A673 (cell line): Measurements from ENCODE around the gene CYSRT1. TPM values are rescaled to one million over a fixed set of nuclear protein-coding genes. Genes with fewer than 3 reads are reported as not detected.

ENCODE experiments used
- BruUV-seq: library from RNA; stranded (reverse); fragments of 400-500 nt; replicated peaks from 2 replicates; lab custom pipeline; 2021; lab: Mats Ljungman, UMichigan
- CTCF ChIA-PET: fragments of 300-600 bp; sonication (Branson Sonifier 250); formaldehyde crosslinking; loops from one replicate; lab custom pipeline; 2022; ENCODE audit warnings: antibody characterized with exemption; lab: Charles Lee
- POLR2A ChIA-PET: fragments of 300-600 bp; sonication (Branson Sonifier 250); formaldehyde crosslinking; loops from one replicate; lab custom pipeline; 2022; ENCODE audit warnings: antibody characterized with exemption; ENCODE audit not compliant: low non-redundant PET; lab: Charles Lee
- DNase-seq: peaks from one replicate; pipeline ENCODE4 v3.0.0-alpha.2; 2015; ENCODE audit warnings: low spot score
- H3K27ac ChIP-seq: fragments of 200-600 bp; sonication (generic); 2 replicates; pipeline ENCODE4 v1.5.1; 2016; ENCODE audit warnings: mixed run types, low read depth, mild to moderate bottlenecking, mixed read lengths, antibody characterized with exemption, low read length; ENCODE audit not compliant: poor library complexity, severe bottlenecking
- H3K27me3 ChIP-seq: fragments of 200-600 bp; sonication (generic); replicated peaks from 2 replicates; pipeline ENCODE4 v1.6.1; 2017; ENCODE audit warnings: mixed run types, low read depth, mild to moderate bottlenecking, mixed read lengths, antibody characterized with exemption, low read length; ENCODE audit not compliant: insufficient read depth, poor library complexity
- H3K36me3 ChIP-seq: fragments of 200-600 bp; sonication (generic); 2 replicates; pipeline ENCODE4 v1.6.1; 2016; ENCODE audit warnings: mixed run types, mild to moderate bottlenecking, mixed read lengths, antibody characterized with exemption, low read length; ENCODE audit not compliant: insufficient read depth, poor library complexity, severe bottlenecking
- H3K4me1 ChIP-seq: fragments of 200-600 bp; sonication (generic); 2 replicates; pipeline ENCODE4 v1.6.1; 2017; ENCODE audit warnings: mixed run types, mild to moderate bottlenecking, mixed read lengths, antibody characterized with exemption, low read length; ENCODE audit not compliant: insufficient read depth, poor library complexity, severe bottlenecking
- H3K4me3 ChIP-seq: fragments of 200-600 bp; sonication (generic); 2 replicates; pipeline ENCODE4 v1.5.1; 2016; ENCODE audit warnings: low read depth, mixed run types, mild to moderate bottlenecking, mixed read lengths, low read length; ENCODE audit not compliant: poor library complexity, severe bottlenecking
- H3K9me3 ChIP-seq: fragments of 200-600 bp; sonication (generic); 2 replicates; pipeline ENCODE4 v1.6.1; 2016; ENCODE audit warnings: mixed run types, low read depth, mild to moderate bottlenecking, mixed read lengths, antibody characterized with exemption, low read length; ENCODE audit not compliant: poor library complexity, severe bottlenecking
- EZH2 ChIP-seq: fragments of 200-600 bp; sonication (generic); IDR thresholded peaks from 2 replicates; pipeline ENCODE4 v1.6.1; 2017; ENCODE audit warnings: borderline replicate concordance, low read depth, mild to moderate bottlenecking, mixed read lengths, antibody characterized with exemption, low read length; ENCODE audit not compliant: poor library complexity, severe bottlenecking
- intact Hi-C: fragments of 100-400 bp; cut with micrococcal nuclease; formaldehyde crosslinking; loops from one replicate; pipeline ENCODE4 v1.10.0; 2022; ENCODE audit not compliant: unreplicated experiment
- total RNA-seq: library from RNA; stranded (reverse); gene quantifications from 2 replicates; pipeline ENCODE4 v1.2.3, GENCODE V29; 2021
- TF ChIP-seq, protein P1 (sequence below): fragments of 300-800, 200-600 bp; sonication (generic); conservative IDR thresholded peaks from 2 replicates; pipeline ENCODE4 v1.5.1; 2017; ENCODE audit warnings: low read depth, mild to moderate bottlenecking, antibody characterized with exemption, low read length, moderate library complexity, mixed read lengths

Gene CYSRT1
- total RNA-seq, 1 experiment from 2014 or later, result 0.37 TPM

GRCh38 chr9:137202966-137203365 lies 22.0 kb upstream of the CYSRT1 start:
- CTCF ChIA-PET, result no interaction called here
- BruUV-seq, result no TSS peak

GRCh38 chr9:137204731-137205125 lies 20.2 kb upstream of the CYSRT1 start:
- TF ChIP-seq, protein P1, sequence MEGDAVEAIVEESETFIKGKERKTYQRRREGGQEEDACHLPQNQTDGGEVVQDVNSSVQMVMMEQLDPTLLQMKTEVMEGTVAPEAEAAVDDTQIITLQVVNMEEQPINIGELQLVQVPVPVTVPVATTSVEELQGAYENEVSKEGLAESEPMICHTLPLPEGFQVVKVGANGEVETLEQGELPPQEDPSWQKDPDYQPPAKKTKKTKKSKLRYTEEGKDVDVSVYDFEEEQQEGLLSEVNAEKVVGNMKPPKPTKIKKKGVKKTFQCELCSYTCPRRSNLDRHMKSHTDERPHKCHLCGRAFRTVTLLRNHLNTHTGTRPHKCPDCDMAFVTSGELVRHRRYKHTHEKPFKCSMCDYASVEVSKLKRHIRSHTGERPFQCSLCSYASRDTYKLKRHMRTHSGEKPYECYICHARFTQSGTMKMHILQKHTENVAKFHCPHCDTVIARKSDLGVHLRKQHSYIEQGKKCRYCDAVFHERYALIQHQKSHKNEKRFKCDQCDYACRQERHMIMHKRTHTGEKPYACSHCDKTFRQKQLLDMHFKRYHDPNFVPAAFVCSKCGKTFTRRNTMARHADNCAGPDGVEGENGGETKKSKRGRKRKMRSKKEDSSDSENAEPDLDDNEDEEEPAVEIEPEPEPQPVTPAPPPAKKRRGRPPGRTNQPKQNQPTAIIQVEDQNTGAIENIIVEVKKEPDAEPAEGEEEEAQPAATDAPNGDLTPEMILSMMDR, result no peak
- TF ChIP-seq EZH2, result no peak
- Histone ChIP-seq H3K27me3 (no peaks in the 10 kb centered on the region), H3K9me3 (no peaks in the 10 kb centered on the region), H3K4me1 (peaks cover 32% of the 10 kb centered on the region), H3K27ac (peak overlapping the region; percentile 88), H3K4me3 (peak overlapping the region; percentile 97), H3K36me3 (peaks cover 6% of the 10 kb centered on the region)
- DNase-seq, result no peak
- POLR2A ChIA-PET, result interaction anchor here (0.7 kb wide), 1 partner anchor 32 kb away, joined by 7 read pairs; no protein-coding TSS in a partner anchor
- no TSS peak for BruUV-seq
- intact Hi-C loops, result no loop called here
- CTCF ChIA-PET, result interaction anchor here (1.2 kb wide), 1 partner anchor 32 kb away, joined by 3 read pairs; no protein-coding TSS in a partner anchor

More at GRCh38 chr9:137202966-137203365, 22.0 kb upstream of the CYSRT1 start:
- Histone ChIP-seq H3K4me3 (no peak overlapping the region), H3K9me3 (no peaks in the 10 kb centered on the region), H3K4me1 (peaks cover 43% of the 10 kb centered on the region), H3K27me3 (no peaks in the 10 kb centered on the region), H3K27ac (no peak overlapping the region), H3K36me3 (peaks cover 6% of the 10 kb centered on the region)
- POLR2A ChIA-PET, result no interaction called here
- no peak for DNase-seq
- no peak for TF ChIP-seq EZH2
- TF ChIP-seq, protein P1, result no peak
- intact Hi-C loops, result no loop called here

- H3K9me3 ChIP-seq, result no peaks in the 10 kb centered on the region
- DNase-seq, result peak; percentile 93
- peak within 1 kb of the TSS; percentile 88 for H3K27ac ChIP-seq
- peaks cover 6% of the 10 kb centered on the region for H3K36me3 ChIP-seq
- peak within 1 kb of the TSS; percentile 97 for H3K4me3 ChIP-seq
- no peaks in the 10 kb centered on the region for H3K27me3 ChIP-seq
- intact Hi-C loops, result no loop called here
- CTCF ChIA-PET, result no interaction called here
- POLR2A ChIA-PET, result interaction anchor here (0.7 kb wide), 1 partner anchor 31 kb away, joined by 7 read pairs; no protein-coding TSS in a partner anchor
- TF ChIP-seq, protein P1, result no peak
- TF ChIP-seq EZH2, result no peak
- BruUV-seq, result no TSS peak
- peaks cover 31% of the 10 kb centered on the region for H3K4me1 ChIP-seq
These were observed 19.6 kb upstream of the CYSRT1 start, which contains the start of the genes NDOR1 and TMEM203 for GRCh38 chr9:137205126-137206069. Gene NDOR1, plus strand, starts transcription at chr9:137205700. Its CDS starts 78 bp downstream, at chr9:137205778. Gene TMEM203, minus strand, starts transcription at chr9:137205648. Its CDS starts 234 bp downstream, at chr9:137205414.
